HG03520 (cell line): ENCODE measurements around the gene NAALADL1.
A peak's percentile ranks its signal among the peaks of the same experiment; 100 is the strongest.

Experiments
- ATAC-seq: cut with Tn5 transposase; IDR thresholded peaks from one replicate; pipeline ENCODE4 v1.9.1; 2021; ENCODE audit warnings: mild to moderate bottlenecking, moderate library complexity; ENCODE audit not compliant: unreplicated experiment

The NAALADL1 gene, protein sequence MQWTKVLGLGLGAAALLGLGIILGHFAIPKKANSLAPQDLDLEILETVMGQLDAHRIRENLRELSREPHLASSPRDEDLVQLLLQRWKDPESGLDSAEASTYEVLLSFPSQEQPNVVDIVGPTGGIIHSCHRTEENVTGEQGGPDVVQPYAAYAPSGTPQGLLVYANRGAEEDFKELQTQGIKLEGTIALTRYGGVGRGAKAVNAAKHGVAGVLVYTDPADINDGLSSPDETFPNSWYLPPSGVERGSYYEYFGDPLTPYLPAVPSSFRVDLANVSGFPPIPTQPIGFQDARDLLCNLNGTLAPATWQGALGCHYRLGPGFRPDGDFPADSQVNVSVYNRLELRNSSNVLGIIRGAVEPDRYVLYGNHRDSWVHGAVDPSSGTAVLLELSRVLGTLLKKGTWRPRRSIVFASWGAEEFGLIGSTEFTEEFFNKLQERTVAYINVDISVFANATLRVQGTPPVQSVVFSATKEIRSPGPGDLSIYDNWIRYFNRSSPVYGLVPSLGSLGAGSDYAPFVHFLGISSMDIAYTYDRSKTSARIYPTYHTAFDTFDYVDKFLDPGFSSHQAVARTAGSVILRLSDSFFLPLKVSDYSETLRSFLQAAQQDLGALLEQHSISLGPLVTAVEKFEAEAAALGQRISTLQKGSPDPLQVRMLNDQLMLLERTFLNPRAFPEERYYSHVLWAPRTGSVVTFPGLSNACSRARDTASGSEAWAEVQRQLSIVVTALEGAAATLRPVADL

GRCh38 chr11:65058419-65059054, at the start of gene NAALADL1:
Gene NAALADL1, minus strand, starts transcription at chr11:65058553. Its CDS starts 32 bp downstream, at chr11:65058521.
- no peak for ATAC-seq

DNA sequence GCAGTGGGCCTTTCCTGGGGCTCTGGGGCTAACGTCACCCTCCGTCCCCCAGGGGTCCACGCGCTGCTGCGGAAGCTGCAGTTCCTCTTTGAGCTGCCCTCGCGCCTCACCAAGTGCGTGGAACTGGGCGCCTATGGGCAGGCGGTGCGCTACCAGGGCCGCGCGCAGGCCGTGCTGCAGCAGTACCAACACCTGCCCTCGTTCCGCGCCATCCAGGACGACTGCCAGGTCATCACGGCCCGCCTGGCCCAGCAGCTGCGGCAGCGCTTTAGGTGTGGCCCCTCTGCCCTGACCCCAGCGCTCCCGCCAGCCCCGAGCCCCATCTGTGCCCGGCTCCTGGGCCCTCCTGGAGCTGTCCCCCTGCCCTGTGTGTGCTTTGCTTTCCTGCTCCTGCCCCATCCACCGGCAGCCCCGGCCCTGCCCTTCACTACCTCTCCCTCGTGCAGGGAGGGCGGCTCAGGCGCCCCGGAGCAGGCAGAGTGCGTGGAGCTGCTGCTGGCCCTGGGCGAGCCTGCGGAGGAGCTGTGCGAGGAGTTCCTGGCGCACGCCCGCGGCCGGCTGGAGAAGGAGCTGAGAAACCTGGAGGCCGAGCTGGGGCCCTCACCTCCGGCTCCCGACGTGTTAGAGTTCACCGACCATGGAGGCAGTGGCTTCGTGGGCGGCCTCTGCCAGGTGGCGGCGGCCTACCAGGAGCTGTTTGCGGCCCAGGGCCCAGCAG, 49.6 kb upstream of the NAALADL1 start:
- ATAC-seq: no peak

DNA sequence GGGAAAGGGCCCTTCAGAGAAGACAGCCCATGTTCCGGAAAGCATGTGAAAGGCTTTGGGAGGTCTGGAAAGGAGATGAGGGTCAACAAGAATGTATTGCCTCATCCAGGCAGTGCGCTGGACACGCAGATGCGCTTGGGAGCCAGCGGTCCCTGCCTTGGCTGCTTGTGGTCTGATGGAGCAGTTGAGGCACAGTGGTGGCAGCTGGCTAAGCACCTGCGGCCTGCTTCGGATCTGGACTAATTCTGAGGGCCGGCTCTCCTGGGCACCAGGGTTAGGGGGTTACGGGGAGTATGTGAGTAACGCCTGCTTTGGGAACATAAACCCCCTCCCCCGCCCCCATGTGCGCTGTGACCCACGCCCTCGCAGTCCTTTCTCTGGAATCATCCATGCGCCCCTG, 48.7 kb upstream of the NAALADL1 start:
- no peak for ATAC-seq

- no peak for ATAC-seq
Measured at GRCh38 chr11:65104628-65105027, 46.3 kb upstream of the NAALADL1 start.

DNA sequence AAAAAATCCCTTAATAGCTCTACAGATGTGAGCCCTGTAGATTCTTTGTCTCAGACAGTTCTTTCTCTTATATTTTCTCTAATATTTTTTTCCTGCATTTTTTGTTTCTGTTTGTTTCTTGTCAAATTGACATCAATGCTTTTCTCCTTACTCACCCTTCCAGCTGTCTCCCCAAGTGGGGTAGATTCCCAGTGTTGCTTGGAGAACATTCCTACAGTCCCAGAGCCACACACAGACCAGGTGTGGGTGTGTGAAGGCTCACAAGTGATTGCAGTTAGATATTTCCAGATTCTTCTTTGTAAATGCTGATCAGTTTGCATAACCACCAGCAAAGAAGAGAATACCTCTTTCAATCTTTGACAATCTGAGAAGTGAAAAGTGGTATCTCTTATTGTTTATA, 45.1 kb upstream of the NAALADL1 start:
- ATAC-seq: no peak

- no peak for ATAC-seq
Measured at GRCh38 chr11:65102142-65103095, 44.1 kb upstream of the NAALADL1 start.

GRCh38 chr11:65100674-65101350, 42.5 kb upstream of the NAALADL1 start:
- ATAC-seq: no peak

DNA sequence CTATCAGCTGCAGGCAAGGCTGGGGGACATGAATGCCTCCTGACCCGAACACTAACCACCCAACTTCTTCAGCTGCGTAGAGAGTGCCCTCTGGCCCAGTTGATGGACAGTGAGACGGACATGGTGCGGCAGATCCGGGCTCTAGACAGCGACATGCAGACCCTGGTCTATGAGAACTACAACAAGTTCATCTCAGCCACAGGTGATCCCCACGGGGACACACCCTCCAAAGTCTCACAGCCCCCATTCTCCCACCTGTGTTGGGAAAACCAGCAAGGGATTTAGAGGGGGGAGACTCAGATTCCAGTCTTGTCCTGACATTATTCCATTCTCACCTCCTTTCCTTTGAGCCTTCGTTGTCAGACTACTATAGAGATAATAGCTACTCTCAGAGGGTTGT, 38.6 kb upstream of the NAALADL1 start:
- ATAC-seq: no peak

DNA sequence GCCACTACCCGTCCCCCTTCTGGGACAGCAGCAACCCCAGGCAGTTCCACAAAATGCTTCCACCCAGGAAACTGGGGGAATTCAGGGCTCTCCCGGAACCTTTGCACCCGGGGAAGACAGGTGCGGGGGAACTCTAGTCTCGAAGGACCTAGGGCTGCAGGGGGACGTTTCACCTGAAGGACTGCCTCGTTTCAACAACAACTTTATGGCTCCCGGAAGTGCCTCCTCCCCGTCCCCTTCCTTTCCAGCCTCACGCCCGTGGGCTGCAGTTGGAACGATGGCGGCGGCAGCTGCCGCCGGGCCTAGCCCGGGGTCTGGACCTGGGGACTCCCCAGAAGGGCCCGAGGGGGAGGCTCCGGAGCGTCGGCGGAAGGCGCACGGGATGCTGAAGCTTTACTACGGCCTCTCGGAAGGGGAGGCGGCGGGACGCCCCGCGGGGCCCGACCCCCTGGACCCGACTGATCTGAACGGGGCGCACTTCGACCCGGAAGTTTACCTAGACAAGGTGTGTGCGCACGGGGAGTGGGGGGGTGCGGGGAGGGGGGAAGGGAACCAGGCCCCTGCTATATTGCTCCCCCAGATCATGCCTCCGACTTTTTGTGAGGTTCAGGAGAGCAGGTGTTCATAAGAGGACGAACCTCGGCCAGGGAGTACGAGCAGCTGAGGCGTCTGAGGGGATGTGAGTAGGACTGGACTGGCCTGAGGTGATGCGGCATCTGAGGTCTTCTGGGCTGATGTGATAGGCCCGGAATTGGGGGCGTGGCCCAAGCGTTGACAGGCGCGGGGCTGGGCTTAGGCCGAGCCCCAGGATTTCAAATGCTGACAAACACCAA, 37.8 kb upstream of the NAALADL1 start, which contains the start of gene VPS51:
TSS of gene VPS51 (plus strand) at position 241 of the 833 bp plus-strand sequence. CDS start at position 278, 37 bp downstream.
- peak; percentile 62 for ATAC-seq

DNA sequence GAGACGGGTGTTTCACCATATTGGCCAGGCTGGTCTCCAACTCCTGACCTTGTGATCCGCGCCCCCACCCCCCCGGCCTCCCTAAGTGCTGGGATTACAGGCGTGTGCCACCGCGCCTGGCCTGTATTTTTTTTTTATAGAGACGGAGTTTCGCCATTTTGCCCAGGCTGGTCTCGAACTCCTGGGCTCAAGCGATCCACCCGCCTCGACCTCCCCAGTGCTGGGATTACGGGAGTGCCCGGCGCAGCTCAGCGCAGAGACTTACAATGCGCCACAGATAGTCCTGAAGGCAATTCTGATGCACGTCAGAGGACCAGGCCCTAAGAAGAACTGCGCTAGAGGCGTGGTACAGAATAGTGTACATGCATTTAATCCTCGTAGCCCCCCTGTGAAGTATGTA, 37.1 kb upstream of the NAALADL1 start:
- ATAC-seq: no peak

DNA sequence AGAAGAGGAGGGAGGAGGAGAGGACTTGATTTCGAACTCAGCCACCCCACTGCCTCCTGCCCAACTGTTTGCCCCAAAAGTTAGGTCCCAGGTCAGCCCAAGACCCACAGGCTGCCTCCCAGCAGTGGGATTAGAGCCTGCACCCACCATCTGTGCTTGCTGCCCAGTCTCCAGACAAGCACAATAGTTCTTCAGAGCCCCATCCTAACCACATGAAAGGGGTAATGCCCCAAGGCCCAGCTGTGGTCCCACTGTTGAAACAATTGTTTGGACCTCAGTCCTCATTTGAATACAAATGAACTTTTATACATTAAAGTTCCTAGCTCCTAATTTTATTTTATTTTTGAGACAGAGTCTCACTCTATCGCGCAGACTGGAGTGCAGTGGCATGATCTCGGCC, 32.3 kb upstream of the NAALADL1 start:
- no peak for ATAC-seq

DNA sequence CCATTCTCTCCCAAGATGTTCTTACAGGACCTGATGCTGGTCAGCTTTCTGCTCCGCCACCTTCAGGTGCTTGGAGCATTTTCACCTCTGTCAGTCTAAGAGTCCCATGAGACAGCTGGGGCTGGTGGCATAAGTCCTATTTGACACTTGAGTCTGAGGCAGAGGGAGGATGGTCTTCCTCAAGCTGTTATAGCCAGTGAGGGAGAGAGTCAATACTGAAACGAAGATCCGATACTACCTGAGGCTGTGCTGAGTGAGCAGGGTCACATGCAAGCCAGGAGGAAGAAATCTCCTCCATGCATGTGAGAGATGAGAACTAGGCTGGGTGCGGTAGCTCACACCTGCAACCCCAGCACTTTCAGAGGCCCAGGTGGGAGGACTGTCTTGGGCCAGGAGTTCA, 31.3 kb upstream of the NAALADL1 start:
- no peak for ATAC-seq

DNA sequence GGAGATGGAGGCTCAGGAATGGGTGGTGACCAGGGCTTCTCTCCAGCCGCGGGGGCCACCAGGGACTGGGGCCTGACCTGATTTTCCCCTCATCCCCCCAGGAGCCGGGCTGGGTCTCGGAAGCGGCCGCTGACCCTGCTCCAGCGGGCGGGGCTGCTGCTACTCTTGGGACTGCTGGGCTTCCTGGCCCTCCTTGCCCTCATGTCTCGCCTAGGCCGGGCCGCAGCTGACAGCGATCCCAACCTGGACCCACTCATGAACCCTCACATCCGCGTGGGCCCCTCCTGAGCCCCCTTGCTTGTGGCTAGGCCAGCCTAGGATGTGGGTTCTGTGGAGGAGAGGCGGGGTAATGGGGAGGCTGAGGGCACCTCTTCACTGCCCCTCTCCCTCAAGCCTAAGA, 29.5 kb upstream of the NAALADL1 start:
- no peak for ATAC-seq

- ATAC-seq: no peak
Measured at GRCh38 chr11:65087216-65087615, 28.9 kb upstream of the NAALADL1 start.

GRCh38 chr11:65086809-65087208, 28.5 kb upstream of the NAALADL1 start:
- ATAC-seq: no peak

GRCh38 chr11:65085446-65085845, 27.1 kb upstream of the NAALADL1 start:
- no peak for ATAC-seq

GRCh38 chr11:65084598-65085375, 26.4 kb upstream of the NAALADL1 start:
- no peak for ATAC-seq
